IgD-negative memory B cell (primary cell): ENCODE results near the gene TMEM131. TPM values are rescaled to one million over a fixed set of nuclear protein-coding genes. Genes with fewer than 3 reads are reported as not detected.
"Not testable (repeated sequence)": the region's sequence is repeated elsewhere in the genome, so short reads cannot be mapped to it uniquely, and the experiment has no call there.

ENCODE experiments used
- H3K27ac Mint-ChIP-seq, 3 donors: one replicate each; pipeline ENCODE4 v1.8.0; 2020 to 2022; ENCODE audit warnings: mild to moderate bottlenecking in 3 of 3, mixed read lengths in 3 of 3, moderate library complexity in 1 of 3
- H3K27me3 Mint-ChIP-seq: one replicate; pipeline ENCODE4 v1.8.0; 2021; ENCODE audit warnings: mixed read lengths
- H3K36me3 Mint-ChIP-seq: one replicate; pipeline ENCODE4 v1.8.0; 2020; ENCODE audit warnings: mild to moderate bottlenecking, mixed read lengths
- H3K4me1 Mint-ChIP-seq, 3 donors: one replicate each; pipeline ENCODE4 v1.8.0; 2020 to 2022; ENCODE audit warnings: mixed read lengths in 3 of 3, mild to moderate bottlenecking in 1 of 3
- H3K4me3 Mint-ChIP-seq, 4 donors: one replicate each; pipeline ENCODE4 v1.8.0; 2020 to 2022; ENCODE audit warnings: mild to moderate bottlenecking in 4 of 4, mixed read lengths in 4 of 4, moderate library complexity in 3 of 4
- H3K9me3 Mint-ChIP-seq, 3 donors: one replicate each; pipeline ENCODE4 v1.8.0; 2020 to 2021; ENCODE audit warnings: mixed read lengths in 3 of 3, mild to moderate bottlenecking in 1 of 3
- polyA plus RNA-seq: library from polyadenylated mRNA; unstranded; fragments of 300-500 nt; fragmentation: Illumina TruSeq; gene quantifications from one replicate; pipeline ENCODE4 v1.2.3, GENCODE V29; 2021

TMEM131 gene, protein sequence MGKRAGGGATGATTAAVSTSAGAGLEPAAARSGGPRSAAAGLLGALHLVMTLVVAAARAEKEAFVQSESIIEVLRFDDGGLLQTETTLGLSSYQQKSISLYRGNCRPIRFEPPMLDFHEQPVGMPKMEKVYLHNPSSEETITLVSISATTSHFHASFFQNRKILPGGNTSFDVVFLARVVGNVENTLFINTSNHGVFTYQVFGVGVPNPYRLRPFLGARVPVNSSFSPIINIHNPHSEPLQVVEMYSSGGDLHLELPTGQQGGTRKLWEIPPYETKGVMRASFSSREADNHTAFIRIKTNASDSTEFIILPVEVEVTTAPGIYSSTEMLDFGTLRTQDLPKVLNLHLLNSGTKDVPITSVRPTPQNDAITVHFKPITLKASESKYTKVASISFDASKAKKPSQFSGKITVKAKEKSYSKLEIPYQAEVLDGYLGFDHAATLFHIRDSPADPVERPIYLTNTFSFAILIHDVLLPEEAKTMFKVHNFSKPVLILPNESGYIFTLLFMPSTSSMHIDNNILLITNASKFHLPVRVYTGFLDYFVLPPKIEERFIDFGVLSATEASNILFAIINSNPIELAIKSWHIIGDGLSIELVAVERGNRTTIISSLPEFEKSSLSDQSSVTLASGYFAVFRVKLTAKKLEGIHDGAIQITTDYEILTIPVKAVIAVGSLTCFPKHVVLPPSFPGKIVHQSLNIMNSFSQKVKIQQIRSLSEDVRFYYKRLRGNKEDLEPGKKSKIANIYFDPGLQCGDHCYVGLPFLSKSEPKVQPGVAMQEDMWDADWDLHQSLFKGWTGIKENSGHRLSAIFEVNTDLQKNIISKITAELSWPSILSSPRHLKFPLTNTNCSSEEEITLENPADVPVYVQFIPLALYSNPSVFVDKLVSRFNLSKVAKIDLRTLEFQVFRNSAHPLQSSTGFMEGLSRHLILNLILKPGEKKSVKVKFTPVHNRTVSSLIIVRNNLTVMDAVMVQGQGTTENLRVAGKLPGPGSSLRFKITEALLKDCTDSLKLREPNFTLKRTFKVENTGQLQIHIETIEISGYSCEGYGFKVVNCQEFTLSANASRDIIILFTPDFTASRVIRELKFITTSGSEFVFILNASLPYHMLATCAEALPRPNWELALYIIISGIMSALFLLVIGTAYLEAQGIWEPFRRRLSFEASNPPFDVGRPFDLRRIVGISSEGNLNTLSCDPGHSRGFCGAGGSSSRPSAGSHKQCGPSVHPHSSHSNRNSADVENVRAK (N-terminal part only)
- 24.9 TPM for polyA plus RNA-seq

GRCh38 chr2:97995734-97996624, at the start of gene TMEM131:
Gene TMEM131, minus strand, starts transcription at chr2:97995948. Its CDS starts 286 bp downstream, at chr2:97995662.
- Mint-ChIP-seq H3K9me3 (no peaks in the 10 kb centered on the region), H3K4me1 (peaks cover 24 to 32% (median 31%) of the 10 kb centered on the region in 3 donors), H3K36me3 (no peaks in the 10 kb centered on the region), H3K4me3 (peak within 1 kb of the TSS; percentile 89 to 97 (median 94)), H3K27me3 (no peaks in the 10 kb centered on the region), H3K27ac (peak within 1 kb of the TSS; percentile 93 to 97 (median 93))

GRCh38 chr2:98044730-98045129, 49.0 kb upstream of the TMEM131 start:
- not testable (repeated sequence) for H3K36me3 Mint-ChIP-seq, H3K27me3 Mint-ChIP-seq, H3K27ac Mint-ChIP-seq, H3K4me1 Mint-ChIP-seq
- Mint-ChIP-seq H3K9me3 (peaks cover 0 to 33% (median 15%) of the 10 kb centered on the region in 3 donors), H3K4me3 (peak overlapping the region in 1 of 4 donors; percentile 20)

DNA sequence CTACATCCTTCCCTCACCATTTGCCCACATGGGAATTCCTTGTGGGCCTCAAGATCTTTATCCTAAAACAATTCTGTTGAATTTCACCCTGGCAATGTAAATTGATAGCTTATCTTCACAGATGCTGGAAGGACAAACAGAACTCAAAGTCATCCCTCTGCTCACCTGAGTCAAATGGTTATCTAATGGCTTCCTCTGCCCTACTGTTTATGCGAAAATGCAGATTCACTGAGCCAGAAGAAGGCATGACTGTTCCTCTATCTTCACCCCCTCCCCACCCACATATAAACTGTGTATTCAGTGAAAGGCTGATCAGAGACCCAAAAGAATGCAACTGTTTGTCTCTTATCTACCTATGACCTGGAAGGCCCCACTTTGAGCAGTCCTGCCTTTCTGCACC, 47.4 kb upstream of the TMEM131 start:
- no peaks in the 10 kb centered on the region for H3K27me3 Mint-ChIP-seq
- H3K27ac Mint-ChIP-seq, result no peak overlapping the region
- no peak overlapping the region for H3K4me3 Mint-ChIP-seq
- H3K4me1 Mint-ChIP-seq, result peaks cover 9 to 14% (median 11%) of the 10 kb centered on the region in 3 donors
- H3K36me3 Mint-ChIP-seq, result peaks cover 4% of the 10 kb centered on the region
- H3K9me3 Mint-ChIP-seq, result peaks cover 0 to 33% (median 15%) of the 10 kb centered on the region in 3 donors

DNA sequence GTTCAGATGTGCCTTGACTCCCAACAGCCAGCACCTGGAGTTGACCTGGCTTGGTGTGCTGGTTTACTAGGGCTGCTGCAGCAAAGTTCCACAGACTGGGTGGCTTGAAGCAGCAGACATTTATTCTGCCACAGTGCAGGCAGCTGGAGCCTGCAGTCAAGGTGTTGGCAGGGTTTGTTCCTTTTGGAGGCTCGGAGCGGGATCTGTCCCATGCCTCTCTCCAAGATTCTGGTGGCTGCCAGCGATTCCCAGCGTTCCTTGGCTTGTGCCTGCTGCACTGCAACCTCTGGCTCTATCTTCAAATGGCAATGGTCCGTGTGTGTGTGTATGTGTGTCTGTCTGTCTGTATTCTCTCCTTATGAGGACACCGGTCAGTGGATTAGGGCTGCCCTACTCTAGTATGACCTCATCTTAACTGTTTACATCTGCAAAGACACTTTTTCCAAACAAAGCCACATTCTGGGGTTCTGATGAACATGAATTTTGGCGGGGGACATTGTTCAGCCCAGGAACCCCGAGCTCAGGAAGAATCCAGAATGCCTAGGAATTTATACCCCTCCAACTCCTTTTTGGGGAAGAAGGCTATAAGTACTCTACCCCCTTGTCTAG, 44.7 kb upstream of the TMEM131 start:
- H3K4me3 Mint-ChIP-seq, result peak overlapping the region in 1 of 4 donors; percentile 4
- no peak overlapping the region for H3K27ac Mint-ChIP-seq
- H3K36me3 Mint-ChIP-seq, result peaks cover 4% of the 10 kb centered on the region
- H3K27me3 Mint-ChIP-seq, result no peaks in the 10 kb centered on the region
- peaks cover 0 to 29% (median 12%) of the 10 kb centered on the region in 3 donors for H3K9me3 Mint-ChIP-seq
- peaks cover 9 to 14% (median 11%) of the 10 kb centered on the region in 3 donors for H3K4me1 Mint-ChIP-seq

GRCh38 chr2:98039085-98039756, 43.5 kb upstream of the TMEM131 start:
- peak overlapping the region in 1 of 3 donors; percentile 9 for H3K27ac Mint-ChIP-seq
- H3K36me3 Mint-ChIP-seq, result peaks cover 4% of the 10 kb centered on the region
- peaks cover 0 to 17% (median 2%) of the 10 kb centered on the region in 3 donors for H3K9me3 Mint-ChIP-seq
- peaks cover 9 to 14% (median 12%) of the 10 kb centered on the region in 3 donors for H3K4me1 Mint-ChIP-seq
- H3K4me3 Mint-ChIP-seq, result peak overlapping the region in 2 of 4 donors; percentile 28 to 48
- H3K27me3 Mint-ChIP-seq, result no peaks in the 10 kb centered on the region

- peaks cover 0 to 3% (median 0%) of the 10 kb centered on the region in 3 donors for H3K9me3 Mint-ChIP-seq
- no peaks in the 10 kb centered on the region for H3K27me3 Mint-ChIP-seq
- H3K4me3 Mint-ChIP-seq, result no peak overlapping the region
- no peak overlapping the region for H3K27ac Mint-ChIP-seq
- H3K36me3 Mint-ChIP-seq, result no peaks in the 10 kb centered on the region
- peaks cover 9 to 18% (median 14%) of the 10 kb centered on the region in 3 donors for H3K4me1 Mint-ChIP-seq
Measured at GRCh38 chr2:98037666-98038336, 42.1 kb upstream of the TMEM131 start.

DNA sequence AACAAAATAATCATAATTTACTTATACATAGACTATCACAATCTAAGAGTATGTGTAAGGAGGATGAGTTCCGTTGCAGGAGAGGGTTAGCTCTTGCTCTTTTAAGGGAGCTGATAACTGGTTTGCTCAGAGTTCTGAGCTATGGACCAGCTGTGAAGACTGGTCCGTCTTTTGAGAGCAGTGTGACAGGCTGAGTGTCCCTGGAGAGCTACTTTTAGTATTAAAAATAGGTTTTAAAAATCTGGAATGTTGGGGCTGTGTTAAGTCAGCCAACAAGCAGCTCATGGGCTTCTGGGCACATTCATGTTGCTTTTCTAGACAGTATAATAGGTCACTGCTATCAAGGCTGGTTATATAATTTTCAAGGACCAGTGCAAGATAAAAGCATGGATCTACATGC, 41.5 kb upstream of the TMEM131 start:
- Mint-ChIP-seq H3K4me3 (no peak overlapping the region), H3K36me3 (no peaks in the 10 kb centered on the region), H3K9me3 (no peaks in the 10 kb centered on the region), H3K27me3 (no peaks in the 10 kb centered on the region), H3K4me1 (peaks cover 9 to 18% (median 12%) of the 10 kb centered on the region in 3 donors), H3K27ac (peak overlapping the region in 1 of 3 donors; percentile 33)

- H3K27ac Mint-ChIP-seq, result peak overlapping the region in 1 of 3 donors; percentile 33
- H3K27me3 Mint-ChIP-seq, result no peaks in the 10 kb centered on the region
Measured at GRCh38 chr2:98036349-98037000, 40.7 kb upstream of the TMEM131 start.

DNA sequence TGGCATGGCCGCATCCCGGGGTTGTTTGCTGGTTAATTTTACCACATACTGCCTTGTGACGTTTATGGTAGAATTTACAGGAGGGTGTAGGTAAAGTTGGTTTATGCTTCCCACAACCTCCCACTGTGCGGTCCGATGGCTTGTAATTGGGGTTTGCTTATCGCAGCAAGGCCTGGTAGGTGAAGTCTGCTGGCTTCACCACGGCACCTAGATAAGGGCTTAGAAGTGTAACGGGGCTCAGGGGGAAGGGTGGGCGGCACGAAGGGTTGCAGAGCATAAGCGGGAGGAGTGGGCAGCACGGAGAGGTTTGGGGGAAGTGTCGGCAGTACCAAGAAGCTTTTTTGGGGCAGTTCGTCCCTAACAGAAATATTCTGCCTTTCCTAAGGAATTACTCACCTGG, 39.0 kb upstream of the TMEM131 start:
- no peaks in the 10 kb centered on the region for H3K36me3 Mint-ChIP-seq
- no peaks in the 10 kb centered on the region for H3K9me3 Mint-ChIP-seq
- H3K27ac Mint-ChIP-seq, result no peak overlapping the region
- no peak overlapping the region for H3K4me3 Mint-ChIP-seq
- peaks cover 9 to 17% (median 14%) of the 10 kb centered on the region in 3 donors for H3K4me1 Mint-ChIP-seq
- H3K27me3 Mint-ChIP-seq, result no peaks in the 10 kb centered on the region

More at GRCh38 chr2:98036349-98037000, 40.7 kb upstream of the TMEM131 start:
- no peaks in the 10 kb centered on the region for H3K9me3 Mint-ChIP-seq
- H3K4me3 Mint-ChIP-seq, result no peak overlapping the region
- H3K36me3 Mint-ChIP-seq, result no peaks in the 10 kb centered on the region
- peaks cover 9 to 18% (median 13%) of the 10 kb centered on the region in 3 donors for H3K4me1 Mint-ChIP-seq

DNA sequence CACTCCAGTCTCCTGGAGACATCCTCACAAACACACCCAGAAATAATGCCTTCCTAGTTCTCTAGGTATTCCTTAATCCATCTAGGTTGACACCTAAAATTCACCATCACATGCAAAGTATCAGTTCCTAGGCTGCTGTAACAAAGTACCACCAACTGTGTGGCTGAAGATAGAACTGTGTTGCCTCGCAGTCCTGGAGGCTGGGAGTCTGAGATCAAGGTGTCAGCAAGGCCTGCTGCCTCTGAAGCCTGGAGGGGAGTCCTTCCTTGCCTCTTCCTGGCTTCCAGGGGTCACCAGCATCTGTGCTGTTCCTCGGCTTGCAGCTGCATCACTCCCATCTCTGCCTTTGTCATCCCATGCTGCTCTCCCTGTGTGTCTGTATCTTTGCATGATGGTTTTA, 36.3 kb upstream of the TMEM131 start:
- Mint-ChIP-seq H3K4me1 (peaks cover 15 to 22% (median 17%) of the 10 kb centered on the region in 3 donors), H3K27me3 (no peaks in the 10 kb centered on the region), H3K4me3 (no peak overlapping the region), H3K27ac (no peak overlapping the region), H3K36me3 (no peaks in the 10 kb centered on the region), H3K9me3 (no peaks in the 10 kb centered on the region)

- Mint-ChIP-seq H3K4me3 (no peak overlapping the region), H3K27me3 (no peaks in the 10 kb centered on the region), H3K27ac (no peak overlapping the region), H3K4me1 (peaks cover 30 to 39% (median 36%) of the 10 kb centered on the region in 3 donors), H3K9me3 (no peaks in the 10 kb centered on the region), H3K36me3 (no peaks in the 10 kb centered on the region)
Measured at GRCh38 chr2:98029718-98030222, 34.0 kb upstream of the TMEM131 start.
